Epidermal melanocyte (primary cell): ENCODE measurements around the gene STUB1.

Source experiments
- DNase-seq: peaks from one replicate; pipeline ENCODE4 v3.0.0; 2011; ENCODE audit warnings: low spot score; ENCODE audit not compliant: insufficient read length

The STUB1 gene

GRCh38 chr16:679814-680624 is at the start of gene STUB1:
TSS of gene STUB1 (plus strand) at chr16:680410. CDS start at chr16:680526, 116 bp downstream.
- no peak for DNase-seq

- DNase-seq, result no peak
Measured at GRCh38 chr16:630815-631405, 49.3 kb upstream of the STUB1 start, which contains the start of gene WFIKKN1. TSS of gene WFIKKN1 (plus strand) at chr16:630985. CDS start at chr16:631254, 269 bp downstream.

- DNase-seq, result no peak
Measured at GRCh38 chr16:631808-632358, 48.3 kb upstream of the STUB1 start.

GRCh38 chr16:632486-633335 is 47.5 kb upstream of the STUB1 start:
- DNase-seq, result no peak

GRCh38 chr16:633336-634050 is 46.7 kb upstream of the STUB1 start:
- no peak for DNase-seq

GRCh38 chr16:634051-634670 is 46.0 kb upstream of the STUB1 start:
- DNase-seq, result no peak

GRCh38 chr16:634996-635395 is 45.2 kb upstream of the STUB1 start:
- DNase-seq, result no peak

- no peak for DNase-seq
Measured at GRCh38 chr16:635573-636205, 44.5 kb upstream of the STUB1 start.

- peak; percentile 100 for DNase-seq
Measured at GRCh38 chr16:636206-637080, 43.8 kb upstream of the STUB1 start, which contains the start of gene METTL26. TSS of gene METTL26 (minus strand) at chr16:636305. CDS start at chr16:636290, 15 bp downstream.

GRCh38 chr16:637081-638018 is 42.9 kb upstream of the STUB1 start:
- DNase-seq, result peak; percentile 100

GRCh38 chr16:638034-638543 is 42.1 kb upstream of the STUB1 start:
- no peak for DNase-seq

- DNase-seq, result no peak
Measured at GRCh38 chr16:638836-639235, 41.4 kb upstream of the STUB1 start.

- no peak for DNase-seq
Measured at GRCh38 chr16:640614-641013, 39.6 kb upstream of the STUB1 start.

GRCh38 chr16:641326-642188 is 38.7 kb upstream of the STUB1 start, which contains the start of gene MCRIP2:
TSS of gene MCRIP2 (plus strand) at chr16:641828. CDS start at chr16:641992, 164 bp downstream.
- DNase-seq, result peak; percentile 93

- DNase-seq, result no peak
Measured at GRCh38 chr16:642189-643049, 37.8 kb upstream of the STUB1 start.

GRCh38 chr16:643050-643368 is 37.2 kb upstream of the STUB1 start:
- DNase-seq, result no peak
